BLaER1 treated with 17β-estradiol and CSF1 and Interleukin-3, amounts not matched to agents 10 nM and 100 nM (cell line): ENCODE measurements around the gene HSD17B4.
A peak's percentile ranks its signal among the peaks of the same experiment; 100 is the strongest.
"Not testable (repeated sequence)": the region's sequence is repeated elsewhere in the genome, so short reads cannot be mapped to it uniquely, and the experiment has no call there.

Experiments
- H3K27ac ChIP-seq, 11 experiments: shearing (Covaris generic); formaldehyde crosslinking; 2 replicates each; pipeline ENCODE4 v1.8.1; 2022
- H3K27me3 ChIP-seq, 11 experiments: shearing (Covaris generic); formaldehyde crosslinking; 2 replicates each; pipeline ENCODE4 v1.8.1; 2022
- H3K36me3 ChIP-seq, 11 experiments: shearing (Covaris generic); formaldehyde crosslinking; 2 replicates each; pipeline ENCODE4 v1.8.1; 2022
- H3K4me1 ChIP-seq, 10 experiments: shearing (Covaris generic); formaldehyde crosslinking; 2 replicates each; pipeline ENCODE4 v1.8.1; 2022
- H3K4me2 ChIP-seq, 11 experiments: shearing (Covaris generic); formaldehyde crosslinking; 2 replicates each; pipeline ENCODE4 v1.8.1; 2022
- H3K4me3 ChIP-seq, 10 experiments: shearing (Covaris generic); formaldehyde crosslinking; 2 replicates each; pipeline ENCODE4 v1.8.1; 2022
- H3K9ac ChIP-seq, 11 experiments: shearing (Covaris generic); formaldehyde crosslinking; 2 replicates each; pipeline ENCODE4 v1.8.1; 2022
- H3K9me3 ChIP-seq, 11 experiments: shearing (Covaris generic); formaldehyde crosslinking; replicated peaks in 1 of 11; 2 replicates each; pipeline ENCODE4 v1.8.1; 2022
- H4K20me1 ChIP-seq, 11 experiments: shearing (Covaris generic); formaldehyde crosslinking; 2 replicates each; pipeline ENCODE4 v1.8.1; 2022
- Cebpa-rat ChIP-seq, 11 experiments: shearing (Covaris generic); IDR thresholded peaks; 2 replicates each; pipeline ENCODE4 v1.8.1; 2022

The HSD17B4 gene

GRCh38 chr5:119427060-119427459, 25.2 kb upstream of the HSD17B4 start:
- no peaks in the 10 kb centered on the region for H4K20me1 ChIP-seq
- H3K4me2 ChIP-seq: peak overlapping the region in 2 of 11 experiments; percentile 79 to 84; a peak in 4 of 22 replicates
- no peak overlapping the region for H3K4me3 ChIP-seq
- no peak overlapping the region for H3K9ac ChIP-seq
- H3K27me3 ChIP-seq: no peaks in the 10 kb centered on the region
- no peak for TF ChIP-seq Cebpa-rat (IDR thresholded peaks at IDR 0.05)
- H3K9me3 ChIP-seq: peaks cover 0 to 13% (median 4%) of the 10 kb centered on the region in 11 experiments; a peak in 16 of 22 replicates
- H3K27ac ChIP-seq: peak overlapping the region in 2 of 11 experiments; percentile 4 to 68; a peak in 1 of 22 replicates
- H3K36me3 ChIP-seq: no peaks in the 10 kb centered on the region
- peaks cover 0 to 78% (median 0%) of the 10 kb centered on the region in 10 experiments; a peak in 6 of 20 replicates for H3K4me1 ChIP-seq

- H3K4me2 ChIP-seq: peak overlapping the region in 3 of 11 experiments; percentile 12 to 84 (median 79); a peak in 5 of 22 replicates
- H3K36me3 ChIP-seq, H3K27me3 ChIP-seq, H4K20me1 ChIP-seq, H3K4me3 ChIP-seq: not testable (repeated sequence)
- peaks cover 0 to 73% (median 0%) of the 10 kb centered on the region in 10 experiments; a peak in 6 of 20 replicates for H3K4me1 ChIP-seq
- H3K9me3 ChIP-seq: peaks cover 5 to 18% (median 9%) of the 10 kb centered on the region in 11 experiments; a peak in 21 of 22 replicates
- H3K9ac ChIP-seq: peak overlapping the region in 1 of 11 experiments; percentile 28; a peak in 1 of 22 replicates
- peak overlapping the region in 3 of 11 experiments; percentile 14 to 68 (median 64); a peak in 4 of 22 replicates for H3K27ac ChIP-seq
Measured at GRCh38 chr5:119427596-119427995, 24.7 kb upstream of the HSD17B4 start.

- Histone ChIP-seq H3K9ac (peak overlapping the region in 1 of 11 experiments; percentile 28; a peak in 1 of 22 replicates), H3K9me3 (peaks cover 9 to 24% (median 15%) of the 10 kb centered on the region in 11 experiments), H3K27ac (peak overlapping the region in 3 of 11 experiments; percentile 14 to 68 (median 64); a peak in 4 of 22 replicates), H3K4me1 (peaks cover 0 to 68% (median 0%) of the 10 kb centered on the region in 10 experiments; a peak in 6 of 20 replicates), H3K4me2 (peak overlapping the region in 3 of 11 experiments; percentile 12 to 84 (median 72); a peak in 5 of 22 replicates)
- H3K4me3 ChIP-seq, H4K20me1 ChIP-seq, H3K36me3 ChIP-seq, H3K27me3 ChIP-seq: not testable (repeated sequence)
Measured at GRCh38 chr5:119428166-119428565, 24.1 kb upstream of the HSD17B4 start.

- 0 out of 22 replicates have a peak overlapping the region, but pooled peaks of 1 of the 11 experiments have one; percentile 64 for H3K27ac ChIP-seq
- not testable (repeated sequence) for H4K20me1 ChIP-seq, H3K9ac ChIP-seq
Measured at GRCh38 chr5:119428574-119428973, 23.7 kb upstream of the HSD17B4 start.

GRCh38 chr5:119432674-119433237, 19.5 kb upstream of the HSD17B4 start:
- not testable (repeated sequence) for H3K36me3 ChIP-seq, H3K27ac ChIP-seq, H3K4me2 ChIP-seq, H3K9ac ChIP-seq, H4K20me1 ChIP-seq, H3K4me3 ChIP-seq, H3K27me3 ChIP-seq
- Histone ChIP-seq H3K4me1 (peaks cover 0 to 64% (median 0%) of the 10 kb centered on the region in 10 experiments; a peak in 5 of 20 replicates), H3K9me3 (peaks cover 28 to 59% (median 31%) of the 10 kb centered on the region in 11 experiments)

More at GRCh38 chr5:119428574-119428973, 23.7 kb upstream of the HSD17B4 start:
- H3K9me3 ChIP-seq: peaks cover 10 to 28% (median 16%) of the 10 kb centered on the region in 11 experiments
- not testable (repeated sequence) for H3K27me3 ChIP-seq, H3K4me3 ChIP-seq, H3K36me3 ChIP-seq
- H3K4me2 ChIP-seq: peak overlapping the region in 4 of 11 experiments; percentile 12 to 84 (median 42); a peak in 7 of 22 replicates
- H3K4me1 ChIP-seq: peaks cover 0 to 68% (median 0%) of the 10 kb centered on the region in 10 experiments; a peak in 6 of 20 replicates

GRCh38 chr5:119435436-119436132, 16.7 kb upstream of the HSD17B4 start:
- Histone ChIP-seq H3K9ac (no peak overlapping the region), H3K27ac (no peak overlapping the region), H3K27me3 (no peaks in the 10 kb centered on the region), H3K36me3 (no peaks in the 10 kb centered on the region), H3K4me2 (peak overlapping the region in 2 of 11 experiments; percentile 34 to 63; a peak in 4 of 22 replicates), H3K9me3 (peaks cover 28 to 63% (median 31%) of the 10 kb centered on the region in 11 experiments), H3K4me1 (peaks cover 0 to 62% (median 0%) of the 10 kb centered on the region in 10 experiments; a peak in 4 of 20 replicates), H4K20me1 (no peaks in the 10 kb centered on the region), H3K4me3 (no peak overlapping the region)
- TF ChIP-seq Cebpa-rat (IDR thresholded peaks at IDR 0.05): no peak

- not testable (repeated sequence) for H3K36me3 ChIP-seq, H3K27me3 ChIP-seq, H4K20me1 ChIP-seq, H3K4me3 ChIP-seq
- peaks cover 15 to 43% (median 23%) of the 10 kb centered on the region in 11 experiments for H3K9me3 ChIP-seq
- H3K9ac ChIP-seq: 0 out of 22 replicates have a peak overlapping the region, but pooled peaks of 1 of the 11 experiments have one; percentile 29
- H3K27ac ChIP-seq: peak overlapping the region in 2 of 11 experiments; percentile 14 to 40; a peak in 2 of 22 replicates
- H3K4me2 ChIP-seq: peak overlapping the region in 3 of 11 experiments; percentile 9 to 85 (median 56); a peak in 6 of 22 replicates
- H3K4me1 ChIP-seq: peaks cover 0 to 62% (median 0%) of the 10 kb centered on the region in 10 experiments; a peak in 4 of 20 replicates
Measured at GRCh38 chr5:119437785-119438586, 14.3 kb upstream of the HSD17B4 start.

GRCh38 chr5:119438587-119438917, 13.7 kb upstream of the HSD17B4 start:
- H3K36me3 ChIP-seq, H4K20me1 ChIP-seq, H3K27me3 ChIP-seq, H3K9ac ChIP-seq, H3K4me3 ChIP-seq: not testable (repeated sequence)
- Histone ChIP-seq H3K9me3 (peaks cover 12 to 38% (median 20%) of the 10 kb centered on the region in 11 experiments), H3K27ac (peak overlapping the region in 1 of 11 experiments; percentile 8; a peak in 2 of 22 replicates), H3K4me1 (peaks cover 0 to 58% (median 0%) of the 10 kb centered on the region in 10 experiments; a peak in 4 of 20 replicates), H3K4me2 (peak overlapping the region in 3 of 11 experiments; percentile 9 to 85 (median 56); a peak in 6 of 22 replicates)
